ENCODE measurements around the gene ZNF232.

GRCh38 chr17:5080591-5080990 is 31.1 kb downstream of the ZNF232 start:
- TF ChIP-seq YY1 (IDR thresholded peaks at IDR 0.05; ENCODE audit: low read depth) (no peak), FOXM1 (IDR thresholded peaks at IDR 0.05; ENCODE audit: borderline replicate concordance, low read depth) (no peak), REST (IDR thresholded peaks at IDR 0.05; ENCODE audit: low read depth) (no peak)

All from Ishikawa (cell line).